GM12891 (cell line): ENCODE measurements around the gene SEMA4D.

Experiments used
- POLR2A ChIP-seq: IDR thresholded peaks from 2 replicates; pipeline ENCODE4 v1.6.1; 2011; ENCODE audit warnings: low read depth, low read length, control low read depth
- POU2F2 ChIP-seq: IDR thresholded peaks from 2 replicates; pipeline ENCODE4 v1.6.1; 2011; ENCODE audit warnings: low read depth, mild to moderate bottlenecking, control low read depth, low read length, moderate library complexity
- SPI1 ChIP-seq: IDR thresholded peaks from 2 replicates; pipeline ENCODE4 v1.6.1; 2011; ENCODE audit warnings: low read depth, low read length, control low read depth

- no peak for TF ChIP-seq SPI1
- TF ChIP-seq POU2F2 = no peak
- TF ChIP-seq POLR2A = no peak
Observed at GRCh38 chr9:89435071-89435823, 62.7 kb downstream of the SEMA4D start.
